GM19468 (cell line): ENCODE results near the gene IGFALS.

Experiments
- ATAC-seq: cut with Tn5 transposase; IDR thresholded peaks from one replicate; pipeline ENCODE4 v1.9.1; 2021; ENCODE audit warnings: mild to moderate bottlenecking, moderate library complexity, moderate number of reproducible peaks; ENCODE audit not compliant: unreplicated experiment; ENCODE audit errors: extremely low read depth

IGFALS gene

GRCh38 chr16:1793578-1794220, at the start of gene IGFALS:
Gene IGFALS, minus strand, starts transcription at chr16:1793705. Its CDS starts 53 bp downstream, at chr16:1793652.
- ATAC-seq, result no peak

- no peak for ATAC-seq
Measured at GRCh38 chr16:1839554-1839953, 46.0 kb upstream of the IGFALS start.

- ATAC-seq, result no peak
Measured at GRCh38 chr16:1834096-1834495, 40.6 kb upstream of the IGFALS start.

GRCh38 chr16:1832838-1833454, 39.4 kb upstream of the IGFALS start:
- no peak for ATAC-seq

- no peak for ATAC-seq
Measured at GRCh38 chr16:1831186-1832075, 37.9 kb upstream of the IGFALS start.

- no peak for ATAC-seq
Measured at GRCh38 chr16:1830213-1830612, 36.7 kb upstream of the IGFALS start.

GRCh38 chr16:1828645-1829410, 35.3 kb upstream of the IGFALS start:
- ATAC-seq, result no peak

- ATAC-seq, result peak; percentile 28
Measured at GRCh38 chr16:1826691-1827573, 33.4 kb upstream of the IGFALS start, which contains the start of the genes FAHD1 and HAGH. Gene FAHD1, plus strand, starts transcription at chr16:1827206. Its CDS starts 33 bp downstream, at chr16:1827239. Gene HAGH, minus strand, starts transcription at chr16:1826825. Its CDS starts 38 bp downstream, at chr16:1826787.

GRCh38 chr16:1825864-1826690, 32.6 kb upstream of the IGFALS start:
- ATAC-seq, result no peak

- no peak for ATAC-seq
Measured at GRCh38 chr16:1825381-1825863, 31.9 kb upstream of the IGFALS start.

- no peak for ATAC-seq
Measured at GRCh38 chr16:1823821-1824220, 30.3 kb upstream of the IGFALS start.

GRCh38 chr16:1822801-1823200, 29.3 kb upstream of the IGFALS start:
- ATAC-seq, result no peak

GRCh38 chr16:1821861-1822611, 28.5 kb upstream of the IGFALS start:
- ATAC-seq, result no peak

GRCh38 chr16:1820946-1821290, 27.4 kb upstream of the IGFALS start:
- no peak for ATAC-seq

- no peak for ATAC-seq
Measured at GRCh38 chr16:1820096-1820945, 26.8 kb upstream of the IGFALS start.

GRCh38 chr16:1819611-1820010, 26.1 kb upstream of the IGFALS start:
- no peak for ATAC-seq
